ENCODE measurements around the gene AOC1.

Gene AOC1

DNA sequence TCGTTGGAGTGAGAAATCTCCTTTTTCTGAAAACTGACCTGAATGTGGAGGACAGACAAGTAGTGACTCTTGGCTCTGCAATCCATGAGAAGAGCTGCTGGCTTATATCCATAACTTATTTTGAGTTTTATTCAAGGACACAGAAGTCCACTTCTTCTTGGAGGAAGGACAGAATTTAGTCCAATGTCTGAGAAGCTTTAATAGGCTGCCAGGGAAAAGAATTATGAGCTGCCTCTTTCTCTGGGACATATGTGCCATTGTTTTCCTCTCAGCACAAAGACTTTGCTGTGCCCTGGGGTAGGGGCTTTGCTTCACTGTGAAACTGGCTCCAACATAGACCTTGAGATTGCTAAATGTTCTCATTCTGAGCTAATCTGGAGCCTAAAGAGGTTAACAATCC lies 20.5 kb upstream of the AOC1 start:
- H3K4me3 ChIP-seq (ENCODE audit: low read depth, low read length), result no peak overlapping the region

DNA sequence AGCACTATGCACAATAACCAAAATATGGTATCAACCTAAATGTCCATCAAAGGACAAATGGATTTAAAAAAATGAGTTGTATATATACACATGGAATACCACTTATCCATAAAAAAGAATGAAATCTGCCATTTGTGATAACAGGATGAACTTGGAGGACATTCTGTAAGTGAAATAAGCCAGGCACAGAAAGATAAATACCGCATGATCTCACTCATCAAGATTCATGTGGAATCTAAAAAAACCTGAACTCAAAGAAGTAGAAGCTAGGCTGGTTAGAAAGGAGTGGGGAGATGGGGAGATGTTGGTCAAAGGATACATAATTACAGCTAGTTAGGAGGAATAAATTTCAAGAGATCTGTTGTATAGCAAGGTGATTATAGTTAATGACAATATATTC lies 17.3 kb upstream of the AOC1 start:
- no peak overlapping the region for H3K4me3 ChIP-seq (ENCODE audit: low read depth, low read length)

GRCh38 chr7:150835702-150836280 lies 16.5 kb upstream of the AOC1 start:
- H3K4me3 ChIP-seq (ENCODE audit: low read depth, low read length), result no peak overlapping the region

DNA sequence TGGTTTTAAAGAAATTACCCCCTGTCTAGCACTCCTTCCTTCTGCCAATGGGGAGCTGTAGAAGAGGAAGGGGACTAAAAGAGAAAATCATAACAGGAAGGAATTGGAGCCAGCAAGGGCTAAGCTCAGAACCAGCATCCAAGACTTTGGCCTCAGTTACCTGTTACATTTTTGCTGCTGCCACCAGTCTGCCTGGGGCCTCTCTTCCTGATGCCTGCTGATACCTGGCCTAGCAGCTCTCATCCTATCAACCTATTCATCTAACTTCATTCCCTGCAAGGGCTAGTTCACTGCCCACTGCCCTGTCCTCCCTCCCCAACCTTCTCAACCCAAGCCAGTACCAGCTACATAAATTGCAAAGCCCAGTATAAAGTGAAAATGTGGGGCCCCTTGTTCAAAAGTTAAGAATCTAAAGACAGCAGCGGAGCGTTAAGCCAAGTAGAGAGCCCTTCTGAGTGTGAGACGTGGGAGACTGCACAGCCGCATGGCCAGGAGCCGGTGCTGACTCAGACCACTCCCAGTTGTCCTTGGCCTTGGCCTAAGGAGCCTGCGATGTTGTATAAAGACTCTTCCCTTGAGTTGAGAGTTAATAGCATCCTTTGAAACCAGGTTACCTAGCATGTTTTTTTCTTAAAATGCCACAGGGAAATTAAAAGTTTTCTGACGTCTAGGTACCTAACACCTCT lies 13.2 kb upstream of the AOC1 start:
- no peak overlapping the region for H3K4me3 ChIP-seq (ENCODE audit: low read depth, low read length)

DNA sequence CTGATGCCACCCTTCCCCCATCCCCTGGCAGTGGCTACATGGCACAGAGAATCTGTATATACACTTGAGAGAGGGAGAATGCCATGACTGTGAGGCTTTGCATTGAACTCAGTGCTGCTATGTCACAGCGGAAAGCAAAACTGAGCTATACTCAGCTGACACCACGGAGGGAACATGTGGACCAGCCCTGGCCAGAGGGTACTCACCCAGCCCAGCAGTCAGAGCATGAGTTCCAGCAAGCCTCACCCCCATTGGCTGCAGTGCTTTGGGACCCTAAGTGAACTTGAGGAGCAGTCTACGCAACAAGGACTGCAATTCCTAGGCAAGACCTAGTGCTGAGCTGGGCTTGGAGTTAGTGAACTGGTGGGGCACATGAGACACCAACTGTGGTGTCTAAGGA lies 10.3 kb upstream of the AOC1 start:
- H3K4me3 ChIP-seq (ENCODE audit: low read depth, low read length), result no peak overlapping the region

DNA sequence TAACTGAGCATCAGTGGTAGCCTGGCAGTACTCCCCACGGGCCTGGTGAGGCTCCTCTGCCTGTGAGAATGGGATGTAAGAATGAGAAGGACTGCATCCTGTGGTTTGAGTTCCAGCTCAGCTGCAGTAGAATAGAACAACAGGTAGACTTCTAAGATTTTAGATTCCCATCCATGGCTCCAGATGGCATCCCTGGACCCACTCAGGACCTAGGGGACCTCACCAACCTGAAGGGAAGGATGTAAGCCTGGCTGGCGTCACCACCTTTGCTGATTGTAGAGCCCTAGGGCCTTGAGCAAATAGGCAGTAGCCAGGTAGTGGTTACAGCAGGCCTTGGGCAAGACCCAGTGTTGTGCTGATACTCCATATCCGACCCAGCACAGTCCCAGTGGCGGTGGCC lies 9.6 kb upstream of the AOC1 start:
- H3K4me3 ChIP-seq (ENCODE audit: low read depth, low read length), result no peak overlapping the region

GRCh38 chr7:150845421-150845861 lies 6.9 kb upstream of the AOC1 start:
- H3K4me3 ChIP-seq (ENCODE audit: low read depth, low read length), result no peak overlapping the region

- H3K4me3 ChIP-seq (ENCODE audit: low read depth, low read length), result no peak overlapping the region
Measured at GRCh38 chr7:150846291-150847115, 5.8 kb upstream of the AOC1 start.

DNA sequence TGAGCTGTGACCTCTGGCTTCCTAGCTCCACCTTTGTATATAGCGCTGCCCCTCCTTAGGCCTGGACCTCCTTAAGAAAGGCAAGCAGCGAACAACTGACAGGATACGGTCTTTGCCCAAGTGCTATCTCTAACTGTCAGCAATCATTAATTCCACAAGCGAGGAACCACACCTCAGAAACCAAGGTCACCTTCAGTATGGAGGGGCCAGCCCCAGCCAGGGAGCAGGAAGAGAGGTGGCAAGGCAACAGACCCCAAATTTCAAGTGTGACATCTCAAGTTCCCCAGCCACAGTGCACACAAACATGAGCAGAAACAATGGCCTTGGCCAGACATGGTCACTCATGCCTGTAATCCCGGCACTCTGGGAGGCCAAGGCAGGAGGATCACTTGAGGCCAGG lies 4.8 kb upstream of the AOC1 start:
- no peak overlapping the region for H3K4me3 ChIP-seq (ENCODE audit: low read depth, low read length)

DNA sequence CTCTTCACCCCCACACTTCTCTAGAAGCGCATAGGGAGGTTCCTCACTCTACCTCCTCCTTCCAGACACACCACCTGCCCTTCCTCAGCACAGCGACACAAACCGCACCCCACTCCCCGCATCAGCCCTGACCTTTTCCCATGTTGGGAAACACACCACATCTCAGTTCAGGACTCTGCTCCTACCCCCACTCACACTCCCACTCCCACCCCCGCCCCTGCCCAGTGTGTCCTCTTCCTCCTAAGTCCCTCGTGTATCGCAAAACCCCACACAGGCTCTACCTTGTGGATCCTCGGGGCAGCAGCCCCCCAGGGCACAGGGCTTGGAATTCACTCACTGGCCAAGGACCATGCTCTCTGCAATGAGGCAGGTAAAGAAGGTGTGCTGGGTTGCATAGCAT lies 4.2 kb upstream of the AOC1 start:
- H3K4me3 ChIP-seq (ENCODE audit: low read depth, low read length), result no peak overlapping the region

DNA sequence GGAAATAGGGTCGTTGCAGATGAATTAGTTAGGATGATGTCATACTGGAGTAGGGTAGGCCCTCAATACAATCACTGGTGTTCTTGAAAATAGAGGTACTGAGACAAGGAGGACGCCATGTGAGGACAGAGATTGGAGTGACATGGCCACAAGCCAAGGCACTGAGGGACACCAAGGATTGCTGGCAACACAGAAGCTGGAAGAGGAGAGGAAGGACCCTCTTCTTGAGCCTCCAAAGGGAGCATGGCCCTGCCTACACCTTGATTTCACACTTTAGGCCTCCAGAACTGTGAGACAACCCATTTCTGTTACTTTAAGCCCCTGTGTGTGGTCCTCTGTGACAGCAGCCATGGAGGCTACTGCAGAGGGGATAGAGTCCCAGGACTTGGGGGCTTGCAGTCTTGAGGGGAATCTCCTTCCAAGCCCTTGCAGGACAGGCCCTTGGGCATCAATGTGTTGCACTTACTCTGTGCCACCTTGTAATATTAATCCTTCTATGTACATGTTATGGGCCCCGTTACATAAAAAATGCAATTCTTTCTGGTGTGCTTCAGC lies 3.7 kb upstream of the AOC1 start:
- H3K4me3 ChIP-seq (ENCODE audit: low read depth, low read length), result no peak overlapping the region

DNA sequence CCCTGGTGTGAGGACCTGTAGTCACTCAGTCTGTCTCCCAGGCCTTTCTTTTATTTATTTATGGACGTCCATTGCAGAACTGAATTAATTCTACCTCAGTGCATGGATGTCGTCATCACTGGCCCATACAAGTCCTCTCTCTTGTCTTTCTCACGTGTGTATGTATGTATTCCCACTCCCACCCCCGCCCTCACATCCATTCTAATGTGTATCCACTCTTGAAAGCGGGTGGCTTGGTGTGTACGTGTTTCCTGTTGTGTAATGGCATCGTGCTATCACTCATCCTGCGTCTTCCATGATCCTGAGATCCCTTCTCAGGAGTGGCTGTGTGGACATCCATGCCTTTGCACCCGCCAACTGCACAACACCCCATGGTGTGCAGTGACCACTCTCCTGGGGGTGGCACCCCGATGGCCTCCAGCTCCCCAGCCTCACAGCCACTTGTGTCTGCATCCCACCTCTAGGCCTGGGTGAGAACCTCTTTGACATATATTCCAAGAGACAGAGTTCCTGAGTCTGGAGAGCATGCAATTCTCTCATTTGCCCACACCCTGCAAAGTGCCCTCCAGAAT lies 3.0 kb upstream of the AOC1 start:
- no peak overlapping the region for H3K4me3 ChIP-seq (ENCODE audit: low read depth, low read length)

GRCh38 chr7:150850273-150850672 lies 2.0 kb upstream of the AOC1 start:
- no peak overlapping the region for H3K4me3 ChIP-seq (ENCODE audit: low read depth, low read length)

- H3K4me3 ChIP-seq (ENCODE audit: low read depth, low read length), result no peak overlapping the region
Measured at GRCh38 chr7:150851492-150852370, 586 bp upstream of the AOC1 start.

GRCh38 chr7:150854066-150855000 lies 2.0 kb downstream of the AOC1 start:
- H3K4me3 ChIP-seq (ENCODE audit: low read depth, low read length), result no peak overlapping the region

GRCh38 chr7:150855046-150855445 lies 2.7 kb downstream of the AOC1 start:
- no peak overlapping the region for H3K4me3 ChIP-seq (ENCODE audit: low read depth, low read length)

- H3K4me3 ChIP-seq (ENCODE audit: low read depth, low read length), result no peak overlapping the region
Measured at GRCh38 chr7:150855476-150856302, 3.4 kb downstream of the AOC1 start.
